Neutrophil (primary cell): ENCODE results near the gene TNPO1.

Experiments used
- H3K27ac ChIP-seq: fragments of 200-600 bp; sonication (generic); 2 replicates; pipeline ENCODE4 v1.5.1; 2016; ENCODE audit warnings: mild to moderate bottlenecking, moderate library complexity
- H3K27me3 ChIP-seq: fragments of 200-600 bp; sonication (generic); 2 replicates; pipeline ENCODE4 v1.6.0; 2016; ENCODE audit warnings: mild to moderate bottlenecking
- H3K36me3 ChIP-seq: fragments of 200-600 bp; sonication (generic); 2 replicates; pipeline ENCODE4 v1.5.1; 2017
- H3K4me1 ChIP-seq, 2 experiments: fragments of 200-600 bp in 1 of 2; sonication (generic) in 1 of 2; 1 replicate in 1 of 2; 2 replicates in 1 of 2; pipeline versions ENCODE4 v1.5.1 to v1.6.1; 2013 to 2016; ENCODE audit warnings: low read depth in 1 of 2, low read length in 1 of 2, mild to moderate bottlenecking in 1 of 2, moderate library complexity in 1 of 2; ENCODE audit not compliant: control insufficient read depth in 1 of 2, insufficient read depth in 1 of 2
- H3K4me3 ChIP-seq, 2 experiments: fragments of 200-600 bp in 1 of 2; sonication (generic) in 1 of 2; 1 replicate in 1 of 2; 2 replicates in 1 of 2; pipeline ENCODE4 v1.5.1; 2013 to 2016; ENCODE audit warnings: low read depth in 1 of 2, low read length in 1 of 2, mild to moderate bottlenecking in 1 of 2, moderate library complexity in 1 of 2
- H3K9me3 ChIP-seq: fragments of 200-600 bp; sonication (generic); 2 replicates; pipeline ENCODE4 v1.5.1; 2016
- TF ChIP-seq, protein P1 (sequence below): fragments of 200-600 bp; sonication (generic); IDR thresholded peaks from 2 replicates; pipeline ENCODE4 v1.5.1; 2016; ENCODE audit warnings: antibody characterized with exemption

The TNPO1 gene

DNA sequence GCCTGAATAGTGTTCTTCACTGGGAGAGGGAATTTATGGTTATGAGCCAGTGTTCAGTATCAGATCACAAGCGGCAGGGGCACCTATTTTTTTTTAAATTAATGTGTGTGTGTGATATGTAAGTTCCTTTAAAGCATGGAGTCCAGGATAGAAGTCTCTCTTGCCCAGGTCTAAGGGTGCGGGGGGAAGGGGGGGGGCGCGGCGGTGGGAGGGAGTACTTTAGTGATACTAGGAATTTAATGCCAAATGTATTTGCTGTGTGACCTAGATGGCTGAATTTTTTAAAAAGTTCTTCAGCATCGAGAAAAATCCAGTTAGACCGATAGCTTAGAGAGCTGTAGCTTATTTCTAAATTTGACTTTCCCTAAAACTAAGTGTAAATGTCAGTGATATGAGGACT lies 137.9 kb downstream of the TNPO1 start:
- no peak overlapping the region for H3K4me3 ChIP-seq
- H3K27me3 ChIP-seq: peaks cover 27% of the 10 kb centered on the region
- H3K4me1 ChIP-seq: peaks cover 19 to 23% of the 10 kb centered on the region in 2 experiments
- no peaks in the 10 kb centered on the region for H3K9me3 ChIP-seq
- H3K27ac ChIP-seq: no peak overlapping the region
- TF ChIP-seq, protein P1, sequence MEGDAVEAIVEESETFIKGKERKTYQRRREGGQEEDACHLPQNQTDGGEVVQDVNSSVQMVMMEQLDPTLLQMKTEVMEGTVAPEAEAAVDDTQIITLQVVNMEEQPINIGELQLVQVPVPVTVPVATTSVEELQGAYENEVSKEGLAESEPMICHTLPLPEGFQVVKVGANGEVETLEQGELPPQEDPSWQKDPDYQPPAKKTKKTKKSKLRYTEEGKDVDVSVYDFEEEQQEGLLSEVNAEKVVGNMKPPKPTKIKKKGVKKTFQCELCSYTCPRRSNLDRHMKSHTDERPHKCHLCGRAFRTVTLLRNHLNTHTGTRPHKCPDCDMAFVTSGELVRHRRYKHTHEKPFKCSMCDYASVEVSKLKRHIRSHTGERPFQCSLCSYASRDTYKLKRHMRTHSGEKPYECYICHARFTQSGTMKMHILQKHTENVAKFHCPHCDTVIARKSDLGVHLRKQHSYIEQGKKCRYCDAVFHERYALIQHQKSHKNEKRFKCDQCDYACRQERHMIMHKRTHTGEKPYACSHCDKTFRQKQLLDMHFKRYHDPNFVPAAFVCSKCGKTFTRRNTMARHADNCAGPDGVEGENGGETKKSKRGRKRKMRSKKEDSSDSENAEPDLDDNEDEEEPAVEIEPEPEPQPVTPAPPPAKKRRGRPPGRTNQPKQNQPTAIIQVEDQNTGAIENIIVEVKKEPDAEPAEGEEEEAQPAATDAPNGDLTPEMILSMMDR: no peak
- H3K36me3 ChIP-seq: no peaks in the 10 kb centered on the region

DNA sequence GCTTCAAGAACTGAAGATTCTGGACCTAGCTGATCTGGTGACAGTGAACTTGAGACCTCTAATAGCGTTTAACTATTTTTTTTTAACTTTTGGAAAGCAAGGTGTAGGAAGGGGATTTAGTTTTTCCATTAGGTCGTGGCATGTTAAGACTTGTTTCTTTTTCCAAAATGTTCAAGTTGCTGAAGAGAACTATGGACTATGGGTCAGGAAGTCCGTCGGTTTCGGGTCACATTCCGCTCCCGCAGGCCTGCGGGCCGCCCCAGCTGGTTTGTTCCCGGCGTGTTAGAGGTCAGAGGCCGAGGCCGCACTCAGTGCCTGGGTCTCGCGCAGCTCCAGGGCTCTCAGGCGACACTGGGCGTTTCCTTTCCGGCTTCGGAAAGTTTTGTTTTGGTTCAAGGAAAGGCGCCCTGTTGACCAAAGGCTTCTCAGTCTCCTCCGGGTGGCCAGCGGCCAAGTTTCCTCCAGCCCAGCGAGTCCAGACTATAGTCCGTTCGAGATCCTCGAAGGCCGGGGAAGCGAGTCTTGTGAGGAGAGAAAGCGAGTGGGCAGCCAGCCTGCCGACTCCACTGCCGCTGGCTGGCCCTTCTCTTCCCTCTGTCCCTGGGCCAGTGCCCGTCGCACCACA lies 138.8 kb downstream of the TNPO1 start:
- peak overlapping the region; percentile 73 to 75 for H3K4me3 ChIP-seq
- no peaks in the 10 kb centered on the region for H3K36me3 ChIP-seq
- H3K27me3 ChIP-seq: peaks cover 27% of the 10 kb centered on the region
- no peaks in the 10 kb centered on the region for H3K9me3 ChIP-seq
- peaks cover 19 to 23% of the 10 kb centered on the region in 2 experiments for H3K4me1 ChIP-seq
- H3K27ac ChIP-seq: peak overlapping the region; percentile 93
- TF ChIP-seq, protein P1: no peak

DNA sequence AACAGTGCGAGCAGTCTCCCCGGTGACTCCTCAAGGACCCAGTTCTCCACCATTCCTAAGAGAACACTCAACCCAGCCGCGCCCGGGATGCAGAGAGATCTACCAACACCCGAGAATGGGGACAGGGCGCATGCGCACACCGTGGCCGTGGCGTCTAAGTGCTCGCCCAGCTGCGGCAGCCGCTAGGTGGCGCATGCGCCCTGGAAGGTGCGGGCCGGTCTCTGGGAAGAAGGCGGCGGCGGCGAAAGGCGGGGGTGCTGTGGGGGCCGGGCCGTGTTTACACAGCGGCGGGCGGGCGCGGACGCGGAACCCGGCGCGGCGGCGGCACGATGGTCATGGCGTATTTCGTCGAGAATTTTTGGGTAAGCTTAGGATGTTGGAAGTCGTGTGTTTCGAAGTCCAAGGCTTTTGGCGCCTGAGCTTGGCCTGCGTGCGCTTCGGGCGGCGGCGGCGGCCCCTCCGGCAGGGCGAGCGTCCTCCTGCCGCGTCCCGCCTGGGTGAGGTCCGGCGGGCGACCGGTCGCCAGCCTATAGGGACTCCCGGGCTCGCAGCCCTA lies 139.4 kb downstream of the TNPO1 start, which contains the start of gene FCHO2:
Gene FCHO2 (plus strand): TSS at position 274 of the 556 bp plus-strand sequence. CDS start 56 bp downstream, at position 330.
- TF ChIP-seq, protein P1: peak; percentile 98
- H3K4me1 ChIP-seq: peaks cover 19 to 23% of the 10 kb centered on the region in 2 experiments
- H3K4me3 ChIP-seq: peak within 1 kb of the TSS; percentile 73 to 75
- no peaks in the 10 kb centered on the region for H3K9me3 ChIP-seq
- H3K27ac ChIP-seq: peak within 1 kb of the TSS; percentile 93
- H3K36me3 ChIP-seq: no peaks in the 10 kb centered on the region
- peaks cover 27% of the 10 kb centered on the region for H3K27me3 ChIP-seq

- TF ChIP-seq, protein P1: no peak
- peak overlapping the region; percentile 93 for H3K27ac ChIP-seq
- no peaks in the 10 kb centered on the region for H3K9me3 ChIP-seq
- H3K27me3 ChIP-seq: peaks cover 22% of the 10 kb centered on the region
- peaks cover 19 to 23% of the 10 kb centered on the region in 2 experiments for H3K4me1 ChIP-seq
- H3K4me3 ChIP-seq: peak overlapping the region; percentile 73 to 75
- no peaks in the 10 kb centered on the region for H3K36me3 ChIP-seq
These were observed 140.1 kb downstream of the TNPO1 start for GRCh38 chr5:72956324-72957140.

DNA sequence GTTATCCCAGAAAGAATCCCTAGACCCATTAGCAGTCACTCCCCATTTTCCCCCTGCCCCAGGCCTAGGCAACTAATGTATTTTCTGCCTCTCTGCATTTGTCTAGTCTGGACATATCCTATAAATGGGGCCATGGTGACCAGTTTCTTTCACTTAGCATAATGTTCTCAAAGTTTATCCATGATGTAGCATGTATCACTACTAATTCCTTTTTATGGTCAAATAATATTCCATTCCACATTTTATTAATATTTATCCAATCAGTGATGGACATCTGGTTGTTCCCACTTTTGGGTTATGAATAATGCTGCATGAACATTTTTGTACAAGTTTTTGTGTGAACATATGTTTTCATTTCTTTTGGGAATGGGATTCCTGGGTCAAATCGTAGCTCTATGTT lies 140.9 kb downstream of the TNPO1 start:
- H3K27me3 ChIP-seq: peaks cover 19% of the 10 kb centered on the region
- H3K4me1 ChIP-seq: peaks cover 19 to 23% of the 10 kb centered on the region in 2 experiments
- no peaks in the 10 kb centered on the region for H3K36me3 ChIP-seq
- H3K4me3 ChIP-seq: peak overlapping the region; percentile 73 to 75
- TF ChIP-seq, protein P1: no peak
- H3K27ac ChIP-seq: peak overlapping the region; percentile 93
- no peaks in the 10 kb centered on the region for H3K9me3 ChIP-seq
